Lower leg skin (tissue), 3 donors: ENCODE data around the gene NOTCH1.

Experiments used
- POLR2A ChIP-seq, 2 donors: fragments of 450-650 bp; IDR thresholded peaks; one replicate each; pipeline ENCODE4 v1.6.1; 2016 to 2017; ENCODE audit warnings: antibody characterized with exemption in 2 of 2, mild to moderate bottlenecking in 1 of 2, moderate library complexity in 1 of 2
- TF ChIP-seq, protein P1 (sequence below), 3 donors: fragments of 450-650 bp; IDR thresholded peaks; one replicate each; pipeline ENCODE4 v1.5.1; 2016; ENCODE audit warnings: antibody characterized with exemption in 3 of 3, mild to moderate bottlenecking in 3 of 3, moderate library complexity in 2 of 3

DNA sequence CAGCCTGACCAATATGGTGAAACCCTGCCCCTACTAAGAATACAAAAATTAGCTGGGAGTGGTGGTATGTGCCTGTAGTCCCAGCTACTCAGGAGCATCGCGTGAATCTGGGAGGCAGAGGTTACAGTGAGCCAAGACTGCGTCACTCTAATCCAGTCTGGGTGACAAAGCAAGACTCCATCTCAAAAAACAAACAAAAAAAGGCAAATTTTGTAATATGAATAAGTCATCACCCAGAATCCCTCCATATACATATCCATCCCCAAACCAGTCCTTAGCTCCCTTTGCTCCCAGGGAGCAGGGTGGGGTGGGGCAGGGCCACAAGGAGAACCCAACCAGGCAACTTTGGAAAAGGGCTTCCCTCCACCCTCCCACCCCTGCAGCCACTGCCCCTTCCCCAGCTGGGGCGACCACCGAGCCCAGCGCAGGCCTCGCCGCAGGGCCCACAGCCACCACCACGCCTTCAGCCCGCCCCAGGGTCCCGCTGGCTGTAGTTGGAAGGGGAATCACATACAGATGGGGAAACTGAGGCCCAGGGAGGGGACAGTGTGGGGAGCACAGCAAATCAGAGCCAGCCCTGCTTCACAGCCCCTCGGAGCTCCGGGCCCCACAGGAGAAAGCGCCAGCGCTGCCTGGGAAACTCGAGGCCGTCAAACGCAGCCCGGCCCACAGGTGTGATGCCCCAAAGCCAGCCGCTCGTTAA is 7.8 kb downstream of the NOTCH1 start:
- no peak for TF ChIP-seq POLR2A (IDR thresholded peaks at IDR 0.05)
- TF ChIP-seq, protein P1, sequence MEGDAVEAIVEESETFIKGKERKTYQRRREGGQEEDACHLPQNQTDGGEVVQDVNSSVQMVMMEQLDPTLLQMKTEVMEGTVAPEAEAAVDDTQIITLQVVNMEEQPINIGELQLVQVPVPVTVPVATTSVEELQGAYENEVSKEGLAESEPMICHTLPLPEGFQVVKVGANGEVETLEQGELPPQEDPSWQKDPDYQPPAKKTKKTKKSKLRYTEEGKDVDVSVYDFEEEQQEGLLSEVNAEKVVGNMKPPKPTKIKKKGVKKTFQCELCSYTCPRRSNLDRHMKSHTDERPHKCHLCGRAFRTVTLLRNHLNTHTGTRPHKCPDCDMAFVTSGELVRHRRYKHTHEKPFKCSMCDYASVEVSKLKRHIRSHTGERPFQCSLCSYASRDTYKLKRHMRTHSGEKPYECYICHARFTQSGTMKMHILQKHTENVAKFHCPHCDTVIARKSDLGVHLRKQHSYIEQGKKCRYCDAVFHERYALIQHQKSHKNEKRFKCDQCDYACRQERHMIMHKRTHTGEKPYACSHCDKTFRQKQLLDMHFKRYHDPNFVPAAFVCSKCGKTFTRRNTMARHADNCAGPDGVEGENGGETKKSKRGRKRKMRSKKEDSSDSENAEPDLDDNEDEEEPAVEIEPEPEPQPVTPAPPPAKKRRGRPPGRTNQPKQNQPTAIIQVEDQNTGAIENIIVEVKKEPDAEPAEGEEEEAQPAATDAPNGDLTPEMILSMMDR (IDR thresholded peaks at IDR 0.05) = no peak
